Measurements from ENCODE around the gene PTBP1. TPM values are rescaled to one million over a fixed set of nuclear protein-coding genes. Genes with fewer than 3 reads are reported as not detected.

The PTBP1 gene
- total and polyA plus RNA-seq, 2 of the 13 experiments (the other 11 are each of a cell fraction or from before 2014, with no cell fraction given): 195 to 288 TPM

DNA sequence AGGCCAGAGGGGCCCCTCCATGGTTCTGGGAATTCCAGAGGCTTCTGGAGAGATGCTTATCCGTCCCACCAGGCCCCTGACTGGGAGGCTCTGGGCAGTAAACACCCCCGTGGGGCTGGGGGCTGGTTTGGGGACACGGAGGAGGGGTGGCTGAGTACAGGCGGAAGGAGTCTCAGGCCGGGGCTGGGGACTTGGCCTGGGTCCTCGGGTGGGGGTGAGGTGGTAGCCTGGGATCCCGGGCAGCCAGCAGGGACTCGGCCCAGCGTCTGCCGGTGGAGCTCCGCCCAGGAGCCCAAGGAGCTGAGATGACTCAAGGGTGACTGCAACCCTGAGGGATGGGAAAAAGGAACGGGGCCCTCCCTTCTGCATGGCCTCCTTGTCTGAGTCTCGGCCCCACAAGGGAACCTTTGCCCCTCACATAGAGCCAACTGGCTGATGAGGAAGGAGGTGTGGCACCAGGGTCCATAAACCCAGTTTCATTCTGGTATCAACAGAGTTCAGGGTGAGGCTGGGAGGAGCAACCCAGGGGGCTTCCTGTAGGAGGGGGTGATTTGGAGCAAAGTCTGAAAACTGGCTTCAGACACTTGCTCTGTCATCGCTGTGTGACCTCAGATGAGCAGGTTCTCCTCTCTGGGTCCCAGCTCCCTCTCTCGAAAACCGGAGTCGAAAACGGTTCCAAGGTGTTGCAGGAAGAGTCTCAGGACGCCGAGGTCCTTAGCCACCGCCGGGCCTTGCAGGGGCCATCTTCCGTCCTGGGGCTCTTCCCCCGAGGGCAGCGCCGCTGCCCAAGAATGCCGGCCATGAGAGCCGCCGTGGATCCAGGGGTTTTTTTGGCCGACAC is 45.5 kb upstream of the PTBP1 start (continued):
- TF ChIP-seq BCL3 (CRISPR knock-in tag; IDR thresholded peaks at IDR 0.05) (no peak), MTF1 (CRISPR knock-in tag; IDR thresholded peaks at IDR 0.05) (no peak), ARNTL (CRISPR knock-in tag; IDR thresholded peaks at IDR 0.05) (no peak), SYNCRIP (IDR thresholded peaks at IDR 0.05; ENCODE audit: insufficient read depth, low read depth, low read length) (no peak), ZNF296 (CRISPR knock-in tag; conservative IDR thresholded peaks at IDR 0.05) (no peak), ZNF34 (CRISPR knock-in tag; IDR thresholded peaks at IDR 0.05; ENCODE audit: borderline replicate concordance) (no peak), IRF2 (CRISPR knock-in tag; IDR thresholded peaks at IDR 0.05) (no peak), STAT6 (CRISPR knock-in tag; IDR thresholded peaks at IDR 0.05; ENCODE audit: borderline replicate concordance) (no peak), ZMAT3 (CRISPR knock-in tag; conservative IDR thresholded peaks at IDR 0.05) (no peak), RNF219 (CRISPR knock-in tag; IDR thresholded peaks at IDR 0.05) (no peak), ZNF652 (CRISPR knock-in tag; IDR thresholded peaks at IDR 0.05; ENCODE audit: borderline replicate concordance, low read depth) (no peak), ZNF205 (CRISPR knock-in tag; IDR thresholded peaks at IDR 0.05) (no peak), ZNF776 (CRISPR knock-in tag; IDR thresholded peaks at IDR 0.05) (no peak), ZNF746 (CRISPR knock-in tag; IDR thresholded peaks at IDR 0.05) (no peak), MBD4 (IDR thresholded peaks at IDR 0.05; ENCODE audit: borderline replicate concordance, low read length) (no peak), THYN1 (CRISPR knock-in tag; IDR thresholded peaks at IDR 0.05; ENCODE audit: borderline replicate concordance, low read depth) (no peak), ISL2 (CRISPR knock-in tag; IDR thresholded peaks at IDR 0.05) (no peak), SRSF1 (optimal IDR thresholded peaks at IDR 0.05; ENCODE audit: low read depth, low read length) (no peak)
- TF ChIP-seq, protein P1, sequence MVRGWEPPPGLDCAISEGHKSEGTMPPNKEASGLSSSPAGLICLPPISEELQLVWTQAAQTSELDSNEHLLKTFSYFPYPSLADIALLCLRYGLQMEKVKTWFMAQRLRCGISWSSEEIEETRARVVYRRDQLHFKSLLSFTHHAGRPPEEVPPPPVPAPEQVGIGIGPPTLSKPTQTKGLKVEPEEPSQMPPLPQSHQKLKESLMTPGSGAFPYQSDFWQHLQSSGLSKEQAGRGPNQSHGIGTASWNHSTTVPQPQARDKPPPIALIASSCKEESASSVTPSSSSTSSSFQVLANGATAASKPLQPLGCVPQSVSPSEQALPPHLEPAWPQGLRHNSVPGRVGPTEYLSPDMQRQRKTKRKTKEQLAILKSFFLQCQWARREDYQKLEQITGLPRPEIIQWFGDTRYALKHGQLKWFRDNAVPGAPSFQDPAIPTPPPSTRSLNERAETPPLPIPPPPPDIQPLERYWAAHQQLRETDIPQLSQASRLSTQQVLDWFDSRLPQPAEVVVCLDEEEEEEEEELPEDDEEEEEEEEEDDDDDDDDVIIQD (CRISPR knock-in tag; IDR thresholded peaks at IDR 0.05; ENCODE audit: low read depth): no peak
- TF ChIP-seq, protein P2, sequence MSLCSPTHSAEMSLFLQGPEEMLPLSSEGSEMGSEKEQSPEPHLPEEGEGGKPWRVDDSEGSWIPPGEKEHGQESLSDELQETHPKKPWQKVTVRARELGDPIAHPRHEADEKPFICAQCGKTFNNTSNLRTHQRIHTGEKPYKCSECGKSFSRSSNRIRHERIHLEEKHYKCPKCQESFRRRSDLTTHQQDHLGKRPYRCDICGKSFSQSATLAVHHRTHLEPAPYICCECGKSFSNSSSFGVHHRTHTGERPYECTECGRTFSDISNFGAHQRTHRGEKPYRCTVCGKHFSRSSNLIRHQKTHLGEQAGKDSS (CRISPR knock-in tag; IDR thresholded peaks at IDR 0.05; ENCODE audit: borderline replicate concordance, low read depth): no peak
- TF ChIP-seq, protein P3, sequence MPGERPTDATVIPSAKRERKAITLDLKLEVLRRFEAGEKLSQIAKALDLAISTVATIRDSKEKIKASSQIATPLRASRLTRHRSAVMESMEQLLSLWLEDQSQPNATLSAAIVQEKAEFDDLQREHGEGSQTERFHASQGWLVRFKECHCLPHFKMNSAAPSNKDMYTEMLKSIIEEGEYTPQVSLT (CRISPR knock-in tag; IDR thresholded peaks at IDR 0.05; ENCODE audit: borderline replicate concordance, low read depth): no peak
